LoVo (cell line): ENCODE measurements around the gene CYSTM1.

Source experiments
- DNase-seq: peaks from one replicate; pipeline ENCODE4 v3.0.0-alpha.2; 2016; ENCODE audit warnings: low spot score

CYSTM1 gene

GRCh38 chr5:140174465-140175366 lies at the start of gene CYSTM1:
CYSTM1 (plus strand) TSS chr5:140175188; CDS start chr5:140194466, 19,278 bp downstream.
- peak; percentile 99 for DNase-seq

GRCh38 chr5:140125637-140126036 lies 49.4 kb upstream of the CYSTM1 start, which contains the start of gene IGIP:
IGIP (plus strand) TSS chr5:140125937; CDS start chr5:140128477, 2,540 bp downstream.
- DNase-seq, result no peak

- no peak for DNase-seq
Observed at GRCh38 chr5:140126315-140127012, 48.5 kb upstream of the CYSTM1 start.

GRCh38 chr5:140128376-140128775 lies 46.6 kb upstream of the CYSTM1 start:
- no peak for DNase-seq

DNA sequence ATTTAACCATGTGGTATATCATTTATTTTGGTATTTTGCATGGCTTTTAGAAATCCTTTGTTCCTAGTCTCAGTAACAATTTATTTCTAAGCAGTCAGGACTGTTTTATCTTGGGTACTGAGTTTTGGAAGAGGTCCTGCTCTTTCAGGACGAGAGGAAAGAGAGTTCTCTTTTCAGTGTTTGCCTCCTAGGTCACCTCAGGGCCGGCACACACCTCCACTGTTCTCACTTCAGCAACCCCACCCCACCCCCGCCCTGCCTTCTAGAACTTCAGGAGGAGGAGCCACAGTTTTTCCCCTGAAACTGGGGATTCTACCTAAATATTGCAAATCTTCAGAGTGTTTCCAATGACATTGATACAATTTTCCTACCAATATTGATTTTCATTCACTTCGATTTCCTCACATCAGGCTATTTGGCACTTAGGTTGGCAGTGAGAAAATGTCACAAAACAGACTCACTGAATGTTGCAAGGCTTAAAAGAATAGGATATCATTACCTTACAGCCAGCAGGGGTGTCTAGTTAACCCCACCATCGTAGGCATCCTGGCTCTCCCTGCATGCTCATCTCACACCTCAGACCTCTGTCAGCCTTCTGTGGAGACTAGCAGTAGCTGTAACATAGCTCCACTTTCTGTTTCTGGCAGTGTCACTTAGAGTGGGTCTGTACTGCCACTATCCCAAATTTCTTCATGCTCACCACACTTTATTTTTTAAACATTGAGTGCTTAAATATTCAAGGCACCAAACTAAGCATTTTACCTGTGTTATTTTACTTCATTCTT lies 43.8 kb upstream of the CYSTM1 start:
- DNase-seq, result no peak

DNA sequence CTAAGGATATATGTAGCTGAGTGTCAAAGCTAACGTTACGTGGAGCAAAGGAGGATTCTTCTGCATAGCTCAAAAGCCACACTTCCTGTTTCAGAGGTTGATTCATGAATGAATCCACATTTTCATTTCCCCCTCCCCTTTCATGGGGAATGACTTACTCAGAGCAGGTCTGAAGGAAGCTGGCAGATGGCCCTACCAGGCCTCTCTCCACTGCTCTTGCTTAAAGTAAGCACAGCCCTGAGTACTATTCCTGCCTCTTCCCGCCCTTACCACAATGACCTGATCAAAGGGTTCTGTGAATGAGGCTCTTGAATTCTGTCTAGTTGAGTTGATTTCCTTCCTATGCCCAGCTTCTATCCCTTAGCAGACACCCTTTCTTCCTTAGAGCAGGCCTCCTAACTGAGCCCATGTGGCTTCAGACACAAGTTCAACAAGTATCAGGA lies 43.0 kb upstream of the CYSTM1 start:
- DNase-seq, result peak; percentile 11

GRCh38 chr5:140133514-140134167 lies 41.3 kb upstream of the CYSTM1 start:
- no peak for DNase-seq

GRCh38 chr5:140134277-140134935 lies 40.6 kb upstream of the CYSTM1 start:
- no peak for DNase-seq

- no peak for DNase-seq
Observed at GRCh38 chr5:140135127-140135526, 39.9 kb upstream of the CYSTM1 start.

- no peak for DNase-seq
Observed at GRCh38 chr5:140136624-140137023, 38.4 kb upstream of the CYSTM1 start.

DNA sequence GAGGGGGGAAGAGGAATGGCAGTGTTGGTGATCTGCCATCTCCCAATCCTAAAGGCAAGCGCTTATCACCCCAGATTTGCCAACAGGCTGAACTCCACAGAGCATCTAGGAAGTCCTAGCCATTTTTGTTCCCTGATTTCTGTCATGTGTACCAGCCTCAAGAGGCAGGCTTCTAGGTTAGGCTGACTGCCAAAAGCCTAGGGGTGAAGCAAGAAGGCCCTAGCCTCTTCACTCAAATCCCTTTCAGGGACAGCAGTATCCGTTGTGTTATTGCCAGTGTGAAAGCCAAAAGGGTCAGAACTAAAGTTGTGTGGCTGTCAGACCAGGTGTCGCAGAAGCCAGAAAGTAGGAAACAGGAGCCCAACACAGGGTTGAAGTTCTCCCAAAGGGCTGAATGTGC lies 34.6 kb upstream of the CYSTM1 start:
- DNase-seq, result no peak

DNA sequence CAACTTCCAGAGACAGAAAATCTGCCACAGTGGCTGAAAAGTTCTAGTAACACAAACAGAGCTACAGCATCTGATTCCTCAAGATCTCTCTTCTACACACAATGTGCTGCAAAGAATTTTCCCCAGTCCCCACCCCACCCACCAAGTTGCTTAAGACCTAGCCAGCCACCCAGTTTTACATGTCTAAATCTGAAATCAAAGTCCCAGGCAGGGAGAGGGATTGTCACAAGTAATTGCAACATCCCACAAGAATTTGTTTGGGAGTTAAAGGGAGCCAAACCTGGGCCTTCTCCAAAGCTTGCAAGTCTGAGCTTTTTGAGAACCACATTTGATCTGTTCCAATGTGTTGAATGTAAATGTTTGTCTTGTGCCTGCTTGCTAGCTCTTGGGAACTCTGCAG lies 33.7 kb upstream of the CYSTM1 start:
- DNase-seq, result no peak

DNA sequence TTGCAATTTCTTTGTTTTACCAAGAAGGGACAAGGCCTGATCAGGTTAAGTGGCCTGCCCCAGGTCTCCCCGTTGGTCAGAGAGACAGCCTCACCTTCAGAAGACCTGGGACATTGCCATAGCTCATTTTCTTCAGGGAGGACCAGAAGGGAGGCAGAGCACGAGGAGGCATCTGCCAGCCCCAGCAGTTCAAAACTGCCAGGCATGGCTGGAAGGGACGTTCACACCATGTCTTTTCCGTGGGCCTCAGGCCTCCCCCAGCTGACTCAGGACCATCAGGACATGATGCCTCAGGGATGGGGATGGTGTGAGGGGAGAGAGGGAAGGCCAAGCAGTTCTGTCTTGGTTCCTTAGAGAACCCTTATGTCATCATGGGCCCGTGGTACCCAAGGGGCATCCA lies 32.7 kb upstream of the CYSTM1 start:
- DNase-seq, result no peak

GRCh38 chr5:140142856-140143255 lies 32.1 kb upstream of the CYSTM1 start:
- no peak for DNase-seq

DNA sequence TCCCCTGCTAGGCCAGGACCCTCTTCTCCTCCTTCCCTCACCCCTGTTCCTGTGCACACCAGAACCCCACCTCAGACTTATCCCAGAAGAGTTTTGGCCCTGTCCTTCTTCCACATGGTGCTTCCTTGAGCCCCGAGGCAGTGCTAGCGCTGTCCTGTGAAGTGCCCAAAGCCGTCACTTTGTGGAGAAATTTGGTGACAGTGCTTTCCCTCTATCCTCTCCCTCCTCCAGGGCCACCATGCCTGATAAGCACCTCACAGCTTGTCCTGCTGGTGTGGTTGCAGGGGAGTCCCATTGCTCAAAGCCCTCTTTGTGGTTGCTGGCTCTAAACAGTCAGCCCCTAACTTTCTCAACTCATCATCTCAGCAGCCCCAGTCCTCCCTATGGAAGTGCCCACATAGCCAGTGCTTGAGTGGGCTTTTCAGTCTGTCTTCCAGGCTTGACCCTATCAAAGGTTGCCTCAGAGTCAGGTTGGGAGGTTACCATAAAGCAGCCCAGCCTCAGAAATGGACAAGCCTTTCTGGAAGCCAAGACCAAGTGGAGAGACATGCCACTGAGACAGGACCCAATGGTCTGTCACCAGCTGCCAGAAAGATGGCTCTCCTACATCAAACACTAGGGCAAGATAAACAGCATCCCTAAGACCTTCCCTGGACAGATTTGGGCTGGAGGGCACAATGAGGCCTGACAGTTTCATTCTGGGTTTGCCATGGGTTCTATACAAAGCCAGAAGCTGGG lies 31.3 kb upstream of the CYSTM1 start:
- DNase-seq, result no peak

DNA sequence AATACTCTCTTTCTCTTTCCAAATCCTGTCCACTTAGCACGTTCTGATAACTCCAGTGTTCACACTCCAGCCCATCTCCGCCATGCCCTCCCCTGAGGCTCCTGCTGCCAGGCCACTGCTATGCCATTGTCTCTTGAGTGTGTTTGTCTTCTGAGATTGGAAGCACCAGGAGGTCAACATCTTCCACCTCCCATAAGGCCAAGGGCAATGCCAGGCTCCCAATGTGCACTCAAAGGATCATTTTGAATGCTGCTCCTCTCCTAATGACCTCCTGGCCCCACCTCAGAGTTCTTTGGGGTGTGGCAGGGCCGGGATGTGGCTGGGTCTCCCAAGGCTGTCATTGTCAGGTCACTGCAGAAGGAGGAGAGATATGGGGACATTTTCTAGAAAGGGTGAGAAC lies 29.7 kb upstream of the CYSTM1 start:
- no peak for DNase-seq

DNA sequence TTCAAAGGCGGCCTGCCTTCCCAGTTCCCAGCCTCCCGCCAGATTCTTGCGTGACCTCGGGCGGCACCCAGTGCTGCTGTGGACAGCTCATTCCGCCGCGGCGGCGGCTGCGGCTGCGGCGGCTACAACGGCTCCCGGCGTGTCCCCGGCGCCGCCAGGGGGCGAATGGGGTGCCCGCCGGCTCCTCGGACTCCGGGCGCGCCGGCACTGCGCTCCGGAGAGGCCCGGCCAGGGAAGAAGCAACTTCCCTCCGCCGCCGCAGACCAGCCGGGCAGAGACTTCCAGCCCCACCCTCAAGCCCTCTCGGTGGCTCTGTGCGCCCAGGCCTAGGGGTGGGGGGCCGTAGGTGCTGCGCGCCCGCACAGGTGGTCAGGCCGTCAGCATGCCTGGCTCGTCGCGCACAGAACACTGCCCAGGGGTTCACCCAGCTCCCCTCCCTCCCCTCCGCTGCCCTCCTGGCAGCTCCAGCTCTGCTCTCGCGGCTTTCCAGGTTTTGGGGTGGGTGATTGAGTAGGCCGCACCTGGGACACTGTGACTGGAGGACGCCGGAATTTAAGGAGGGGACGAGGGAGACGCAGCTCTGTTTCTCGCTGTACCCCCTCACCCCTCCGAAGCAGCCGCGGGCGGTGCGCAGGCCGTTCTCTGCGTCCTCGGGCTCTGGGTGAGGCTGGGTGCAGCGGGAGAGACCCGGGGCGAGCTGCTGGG lies 29.0 kb upstream of the CYSTM1 start:
- DNase-seq, result peak; percentile 75

DNA sequence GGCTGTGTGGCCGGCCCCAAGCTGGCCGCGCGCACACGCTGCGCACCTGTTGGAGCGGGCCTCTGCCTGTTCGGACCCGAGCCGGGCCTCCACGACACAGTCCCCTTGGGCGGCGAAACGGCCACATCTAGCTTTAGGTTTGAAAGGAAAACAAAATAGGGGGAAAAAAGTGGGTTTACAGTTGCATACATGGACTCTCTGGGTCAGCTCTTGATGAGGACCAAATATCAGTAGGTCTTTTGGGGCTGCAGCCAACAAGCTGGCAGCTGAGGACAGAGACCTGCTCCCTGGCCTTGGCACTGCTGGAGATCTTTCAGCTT lies 28.5 kb upstream of the CYSTM1 start:
- DNase-seq, result no peak

DNA sequence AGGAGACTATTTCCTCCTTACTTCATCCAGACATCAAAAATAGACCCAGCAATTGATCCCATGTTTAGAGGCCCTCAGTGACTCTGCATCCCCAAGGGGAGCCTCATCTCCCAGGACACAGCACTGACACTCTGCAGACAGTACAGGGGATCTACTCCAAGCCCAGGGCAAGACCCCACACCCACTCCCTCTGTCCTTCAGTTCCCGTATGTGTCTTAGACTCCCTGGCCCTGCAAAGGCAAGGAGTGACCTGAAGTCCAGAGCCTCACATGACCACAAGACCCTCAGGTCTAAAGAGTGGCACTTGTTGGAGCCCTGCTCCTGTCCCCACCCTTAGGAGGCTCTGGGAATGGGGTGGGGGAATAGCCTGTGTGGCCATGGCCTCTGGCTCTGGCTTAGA lies 27.5 kb upstream of the CYSTM1 start:
- DNase-seq, result no peak

DNA sequence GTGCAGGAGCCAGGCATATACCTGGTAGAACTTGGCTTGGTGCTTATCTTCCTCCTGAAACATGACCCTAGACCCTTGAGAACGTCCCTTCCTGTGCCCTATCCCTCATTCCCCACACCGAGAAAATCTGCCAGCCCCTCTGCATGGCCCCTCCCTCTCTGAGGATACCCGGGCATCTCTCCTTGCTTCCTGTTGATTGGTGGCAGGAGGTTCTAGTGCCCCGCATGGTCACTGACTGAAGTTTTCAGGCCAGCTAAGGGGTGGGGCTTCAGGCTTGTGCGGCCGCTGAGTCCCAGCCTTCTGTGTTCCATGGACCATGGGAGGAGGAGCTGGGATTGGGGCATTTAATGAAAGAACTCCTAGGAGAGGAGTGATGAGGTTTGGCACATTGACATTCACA lies 26.5 kb upstream of the CYSTM1 start:
- DNase-seq, result no peak
